Measurements from ENCODE around the gene LRRFIP2.
"Not testable (repeated sequence)": the region's sequence is repeated elsewhere in the genome, so short reads cannot be mapped to it uniquely, and the experiment has no call there.

Gene LRRFIP2

GRCh38 chr3:37174532-37175126 is at the start of gene LRRFIP2:
TSS of gene LRRFIP2 (minus strand) at chr3:37174582. CDS start at chr3:37148983, 25,599 bp downstream.
- H3K27me3 Mint-ChIP-seq, result no peaks in the 10 kb centered on the region
- peak within 1 kb of the TSS; percentile 90 for H3K4me3 Mint-ChIP-seq
- no peak for DNase-seq
- peaks cover 69% of the 10 kb centered on the region for H3K4me1 Mint-ChIP-seq (ENCODE audit: low read depth)
- H3K36me3 Mint-ChIP-seq (ENCODE audit: low read depth), result peaks cover 50% of the 10 kb centered on the region
- peak within 1 kb of the TSS; percentile 96 for H3K27ac Mint-ChIP-seq
- no peaks in the 10 kb centered on the region for H3K9me3 Mint-ChIP-seq

- Mint-ChIP-seq H3K4me3 (no peak overlapping the region), H3K4me1 (ENCODE audit: low read depth) (peaks cover 20% of the 10 kb centered on the region), H3K36me3 (ENCODE audit: low read depth) (no peaks in the 10 kb centered on the region), H3K27me3 (no peaks in the 10 kb centered on the region), H3K27ac (no peak overlapping the region), H3K9me3 (no peaks in the 10 kb centered on the region)
- no peak for DNase-seq
These were observed 49.2 kb upstream of the LRRFIP2 start for GRCh38 chr3:37223576-37223975.

DNA sequence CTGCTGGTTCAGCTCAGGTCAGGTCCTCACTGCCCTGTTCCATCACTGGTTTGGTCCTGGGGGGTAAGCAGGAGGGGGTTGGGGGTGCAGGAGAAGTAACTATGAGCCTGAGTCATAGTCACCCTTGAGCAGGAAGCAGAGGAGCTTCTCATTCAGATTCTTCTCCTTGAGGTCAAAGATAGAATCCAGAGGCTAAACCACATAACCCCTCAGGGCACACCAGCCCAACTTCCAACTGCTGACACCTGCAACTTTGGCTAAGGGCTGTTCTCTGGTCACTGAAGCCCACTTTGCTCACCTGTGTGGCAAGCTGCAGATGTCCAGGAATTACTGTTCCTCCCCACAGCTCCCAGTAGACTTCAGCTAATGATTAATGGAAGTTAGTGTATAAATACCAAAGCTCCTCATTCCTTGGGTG is 48.8 kb upstream of the LRRFIP2 start:
- no peak for DNase-seq
- H3K27ac Mint-ChIP-seq, result no peak overlapping the region
- H3K4me3 Mint-ChIP-seq, result no peak overlapping the region

DNA sequence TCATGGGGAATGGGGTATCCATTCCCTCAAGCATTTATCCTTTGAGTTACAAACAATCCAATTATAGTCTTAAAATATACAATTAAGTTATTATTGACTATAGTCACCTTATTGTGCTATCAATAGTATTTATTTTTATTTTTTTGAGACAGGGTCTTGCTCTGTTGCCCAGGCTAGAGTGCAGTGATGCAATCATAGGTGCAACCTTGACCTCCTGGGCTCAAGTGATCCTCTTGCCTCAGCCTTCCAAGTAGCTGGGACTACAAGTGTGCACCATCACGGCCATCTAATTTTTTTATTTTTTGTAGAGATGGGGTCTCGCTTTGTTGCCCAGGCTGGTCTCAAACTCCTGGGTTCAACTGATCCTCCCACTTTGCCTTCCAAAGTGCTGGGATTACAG is 48.2 kb upstream of the LRRFIP2 start:
- not testable (repeated sequence) for H3K9me3 Mint-ChIP-seq; H3K36me3 Mint-ChIP-seq (ENCODE audit: low read depth); DNase-seq; H3K27ac Mint-ChIP-seq; H3K27me3 Mint-ChIP-seq; H3K4me3 Mint-ChIP-seq
- peaks cover 22% of the 10 kb centered on the region for H3K4me1 Mint-ChIP-seq (ENCODE audit: low read depth)

More for the DNA sequence above, 48.8 kb upstream of the LRRFIP2 start:
- H3K4me1 Mint-ChIP-seq (ENCODE audit: low read depth), result peaks cover 20% of the 10 kb centered on the region
- H3K27me3 Mint-ChIP-seq, result no peaks in the 10 kb centered on the region
- no peaks in the 10 kb centered on the region for H3K36me3 Mint-ChIP-seq (ENCODE audit: low read depth)
- H3K9me3 Mint-ChIP-seq, result no peaks in the 10 kb centered on the region

DNA sequence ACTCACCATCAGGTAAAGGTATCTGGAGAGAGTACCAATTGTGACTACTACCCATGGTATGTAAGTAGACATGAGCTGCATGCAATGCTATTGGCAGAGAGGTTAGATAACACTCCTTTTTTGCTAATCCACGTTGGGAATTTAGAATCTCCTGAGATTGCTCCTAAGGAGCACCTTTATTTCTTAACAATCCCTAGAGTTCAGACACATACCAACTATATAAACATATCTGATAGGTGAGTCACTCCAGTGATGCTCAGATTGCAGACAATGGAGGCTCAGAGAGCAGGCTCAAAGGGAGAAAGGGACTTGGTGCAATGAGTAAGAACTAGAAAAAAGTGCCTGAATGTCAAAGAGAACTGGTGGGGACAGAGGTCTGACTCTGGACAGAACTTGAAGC is 47.0 kb upstream of the LRRFIP2 start:
- H3K36me3 Mint-ChIP-seq (ENCODE audit: low read depth), result no peaks in the 10 kb centered on the region
- no peak overlapping the region for H3K27ac Mint-ChIP-seq

DNA sequence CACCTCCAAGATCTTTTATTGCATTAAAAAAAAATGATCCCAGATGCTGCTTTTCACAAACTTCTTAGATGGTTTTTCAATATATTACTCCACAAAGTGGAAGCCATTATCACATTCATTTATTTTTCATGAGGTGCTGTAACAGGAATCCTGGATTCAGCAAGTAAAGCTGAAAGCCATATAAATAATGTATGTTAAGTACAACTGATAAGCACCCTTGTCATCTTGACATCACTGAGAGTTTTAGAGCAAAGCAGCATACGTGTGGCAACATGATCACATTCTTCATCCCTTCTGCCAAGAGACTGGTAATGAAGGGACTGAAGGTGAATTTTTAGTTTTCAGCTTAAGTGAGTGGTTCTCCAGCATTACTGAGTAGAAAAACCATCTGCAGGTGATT is 44.9 kb upstream of the LRRFIP2 start:
- peaks cover 25% of the 10 kb centered on the region for H3K4me1 Mint-ChIP-seq (ENCODE audit: low read depth)
- no peaks in the 10 kb centered on the region for H3K27me3 Mint-ChIP-seq
- no peaks in the 10 kb centered on the region for H3K36me3 Mint-ChIP-seq (ENCODE audit: low read depth)
- H3K9me3 Mint-ChIP-seq, result no peaks in the 10 kb centered on the region
- no peak overlapping the region for H3K4me3 Mint-ChIP-seq
- DNase-seq, result no peak
- no peak overlapping the region for H3K27ac Mint-ChIP-seq

More for the DNA sequence above, 47.0 kb upstream of the LRRFIP2 start:
- no peaks in the 10 kb centered on the region for H3K9me3 Mint-ChIP-seq
- H3K27me3 Mint-ChIP-seq, result no peaks in the 10 kb centered on the region
- H3K4me3 Mint-ChIP-seq, result no peak overlapping the region
- DNase-seq, result no peak
- peaks cover 34% of the 10 kb centered on the region for H3K4me1 Mint-ChIP-seq (ENCODE audit: low read depth)

DNA sequence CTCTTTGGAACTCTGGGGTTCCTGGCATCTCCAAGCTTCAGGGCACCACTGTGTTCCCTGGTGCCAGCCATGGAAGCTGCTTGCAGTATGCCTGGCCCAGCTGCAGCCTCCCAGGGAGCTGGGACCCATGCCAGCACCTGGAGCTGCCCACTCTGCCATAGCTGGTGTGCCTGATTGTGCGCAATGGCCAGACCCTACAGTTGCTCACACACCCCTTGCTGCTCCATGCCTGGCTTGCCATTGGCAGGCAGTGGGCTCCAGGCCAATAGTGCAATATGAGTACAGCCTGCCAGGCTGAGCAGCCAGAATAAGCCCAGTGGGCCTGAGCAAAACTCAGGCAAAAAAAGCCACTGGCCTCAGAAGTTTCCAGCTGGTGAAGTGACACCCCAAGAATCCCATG is 43.8 kb upstream of the LRRFIP2 start:
- Mint-ChIP-seq H3K4me3 (no peak overlapping the region), H3K27ac (no peak overlapping the region), H3K9me3 (no peaks in the 10 kb centered on the region), H3K4me1 (ENCODE audit: low read depth) (peaks cover 26% of the 10 kb centered on the region), H3K27me3 (no peaks in the 10 kb centered on the region), H3K36me3 (ENCODE audit: low read depth) (no peaks in the 10 kb centered on the region)
- no peak for DNase-seq

GRCh38 chr3:37217098-37217849 is 42.9 kb upstream of the LRRFIP2 start:
- peaks cover 25% of the 10 kb centered on the region for H3K4me1 Mint-ChIP-seq (ENCODE audit: low read depth)

DNA sequence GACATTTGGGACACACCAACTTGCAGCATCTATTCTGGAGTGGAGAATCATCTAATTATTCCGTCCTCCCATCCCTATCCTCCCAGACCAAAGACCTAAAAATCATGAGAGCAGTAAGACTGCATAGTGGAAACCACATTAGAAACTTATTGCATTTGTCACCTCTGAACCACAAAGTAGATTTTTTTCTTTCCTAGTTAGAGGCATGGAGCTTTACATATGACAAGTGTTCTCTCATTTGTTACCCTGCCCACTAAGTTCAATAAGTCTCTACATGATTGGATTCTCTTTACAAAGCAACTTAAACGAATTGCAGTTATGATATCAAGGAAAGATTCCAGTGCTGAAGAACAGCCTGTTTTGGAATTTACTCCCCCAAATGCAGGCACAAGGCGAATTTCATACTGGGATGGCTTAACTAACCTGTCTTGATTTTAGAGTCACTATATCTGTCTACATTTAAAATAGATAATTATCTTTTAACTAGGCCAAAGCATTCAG is 42.3 kb upstream of the LRRFIP2 start:
- H3K4me3 Mint-ChIP-seq, result no peak overlapping the region
- no peaks in the 10 kb centered on the region for H3K9me3 Mint-ChIP-seq
- H3K27me3 Mint-ChIP-seq, result no peaks in the 10 kb centered on the region
- no peaks in the 10 kb centered on the region for H3K36me3 Mint-ChIP-seq (ENCODE audit: low read depth)
- H3K27ac Mint-ChIP-seq, result no peak overlapping the region
- H3K4me1 Mint-ChIP-seq (ENCODE audit: low read depth), result peaks cover 25% of the 10 kb centered on the region
- no peak for DNase-seq

More at GRCh38 chr3:37217098-37217849, 42.9 kb upstream of the LRRFIP2 start:
- Mint-ChIP-seq H3K36me3 (ENCODE audit: low read depth) (no peaks in the 10 kb centered on the region), H3K9me3 (no peaks in the 10 kb centered on the region), H3K27me3 (no peaks in the 10 kb centered on the region), H3K4me3 (no peak overlapping the region), H3K27ac (no peak overlapping the region)
- DNase-seq, result no peak

DNA sequence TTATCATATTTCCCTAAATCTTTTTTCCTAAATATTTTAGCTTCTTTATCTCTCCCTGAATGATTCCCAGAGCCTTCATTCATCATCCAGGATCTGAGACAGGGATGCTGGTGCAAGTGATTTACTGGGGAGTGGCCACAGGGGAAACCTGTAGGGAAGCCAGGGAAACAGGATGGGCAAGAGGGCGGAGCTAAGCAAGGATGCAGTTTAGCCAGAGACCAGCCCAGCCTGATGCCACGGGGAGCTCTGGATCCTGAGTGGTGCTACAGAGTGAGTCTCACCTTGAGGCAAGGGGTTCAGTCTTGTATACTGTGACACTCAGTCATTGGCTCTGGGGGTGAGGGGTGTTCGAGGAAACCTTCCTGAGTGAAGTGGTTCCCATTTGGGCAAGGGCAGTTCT is 39.7 kb upstream of the LRRFIP2 start:
- no peak for DNase-seq
- Mint-ChIP-seq H3K27me3 (no peaks in the 10 kb centered on the region), H3K4me1 (ENCODE audit: low read depth) (peaks cover 22% of the 10 kb centered on the region), H3K4me3 (no peak overlapping the region), H3K9me3 (no peaks in the 10 kb centered on the region), H3K36me3 (ENCODE audit: low read depth) (no peaks in the 10 kb centered on the region), H3K27ac (no peak overlapping the region)

- peaks cover 3% of the 10 kb centered on the region for H3K4me1 Mint-ChIP-seq (ENCODE audit: low read depth)
- H3K27me3 Mint-ChIP-seq, result no peaks in the 10 kb centered on the region
- H3K4me3 Mint-ChIP-seq, result no peak overlapping the region
- no peak overlapping the region for H3K27ac Mint-ChIP-seq
- no peaks in the 10 kb centered on the region for H3K36me3 Mint-ChIP-seq (ENCODE audit: low read depth)
- no peaks in the 10 kb centered on the region for H3K9me3 Mint-ChIP-seq
- DNase-seq, result no peak
These were observed 35.8 kb upstream of the LRRFIP2 start for GRCh38 chr3:37210230-37210629.

DNA sequence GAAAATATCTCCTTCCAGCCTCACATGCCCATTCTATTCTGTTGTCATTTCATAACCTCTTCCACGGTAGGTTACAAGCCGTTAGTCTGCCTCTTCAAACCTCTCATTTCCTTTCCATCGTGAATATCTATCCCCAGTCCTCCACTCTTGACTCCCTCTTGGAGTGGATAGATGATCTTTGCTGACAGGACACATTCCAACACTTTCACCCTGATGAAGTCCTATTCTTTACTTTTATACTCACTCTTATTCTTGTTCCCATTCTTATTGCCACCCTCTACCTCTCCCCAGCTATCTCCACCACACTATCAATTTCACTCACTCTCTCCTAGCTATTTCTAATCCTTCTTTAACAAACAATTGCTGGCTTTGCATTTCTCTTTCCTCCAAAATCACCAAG is 34.2 kb upstream of the LRRFIP2 start:
- H3K27ac Mint-ChIP-seq; DNase-seq; H3K27me3 Mint-ChIP-seq; H3K9me3 Mint-ChIP-seq; H3K36me3 Mint-ChIP-seq (ENCODE audit: low read depth); H3K4me1 Mint-ChIP-seq (ENCODE audit: low read depth); H3K4me3 Mint-ChIP-seq: not testable (repeated sequence)

DNA sequence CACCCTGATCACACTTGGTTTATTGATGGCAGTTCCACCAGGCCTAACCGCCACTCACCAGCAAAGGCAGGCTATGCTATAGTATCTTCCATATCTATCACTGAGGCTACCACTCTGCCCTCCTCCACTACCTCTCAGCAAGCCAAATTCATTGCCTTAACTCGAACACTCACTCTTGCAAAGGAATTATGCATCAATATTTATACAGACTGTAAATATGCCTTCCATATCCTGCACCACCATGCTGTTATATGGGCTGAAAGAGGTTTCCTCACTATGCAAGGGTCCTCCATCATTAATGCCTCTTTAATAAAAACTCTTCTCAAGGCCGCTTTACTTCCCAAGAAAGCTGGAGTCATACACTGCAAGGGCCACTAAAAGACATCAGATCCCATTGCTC is 33.6 kb upstream of the LRRFIP2 start:
- H3K36me3 Mint-ChIP-seq (ENCODE audit: low read depth); DNase-seq: not testable (repeated sequence)

GRCh38 chr3:37206041-37206440 is 31.7 kb upstream of the LRRFIP2 start:
- H3K36me3 Mint-ChIP-seq (ENCODE audit: low read depth); H3K27me3 Mint-ChIP-seq; H3K9me3 Mint-ChIP-seq; DNase-seq; H3K4me1 Mint-ChIP-seq (ENCODE audit: low read depth); H3K27ac Mint-ChIP-seq; H3K4me3 Mint-ChIP-seq: not testable (repeated sequence)

More for the DNA sequence above, 33.6 kb upstream of the LRRFIP2 start:
- not testable (repeated sequence) for H3K4me3 Mint-ChIP-seq; H3K9me3 Mint-ChIP-seq; H3K27me3 Mint-ChIP-seq; H3K4me1 Mint-ChIP-seq (ENCODE audit: low read depth); H3K27ac Mint-ChIP-seq

DNA sequence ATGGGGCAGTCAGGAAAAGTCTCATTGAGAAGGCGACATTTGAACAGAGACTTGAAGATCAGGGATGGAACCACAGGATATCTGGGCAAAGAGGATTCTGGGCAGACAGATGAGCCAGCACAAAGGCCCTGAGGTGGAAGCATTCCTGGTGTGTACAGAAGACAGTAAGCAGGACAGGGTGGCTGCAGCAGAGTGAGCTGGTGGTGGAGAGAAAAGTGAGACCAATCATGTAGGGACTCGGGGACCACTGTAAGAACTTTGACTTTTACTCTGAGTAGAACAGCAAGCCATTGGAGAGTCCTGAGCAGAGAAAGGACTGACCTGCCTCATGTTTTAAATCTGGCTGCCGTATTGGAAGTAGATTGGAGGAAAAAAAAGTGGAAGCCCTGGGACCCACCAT is 29.9 kb upstream of the LRRFIP2 start:
- Mint-ChIP-seq H3K4me3 (no peak overlapping the region), H3K36me3 (ENCODE audit: low read depth) (no peaks in the 10 kb centered on the region), H3K27ac (no peak overlapping the region), H3K4me1 (ENCODE audit: low read depth) (no peaks in the 10 kb centered on the region), H3K27me3 (no peaks in the 10 kb centered on the region), H3K9me3 (no peaks in the 10 kb centered on the region)
- DNase-seq, result no peak
